Glutamatergic neuron (in vitro differentiated cells): ENCODE results near the gene RIPOR2. TPM values are rescaled to one million over a fixed set of nuclear protein-coding genes. Genes with fewer than 3 reads are reported as not detected.

Source experiments
- DNase-seq: peaks from one replicate; pipeline ENCODE4 v3.0.0; 2022
- H3K27ac Mint-ChIP-seq: one replicate; pipeline ENCODE4 v1.8.0; 2020; ENCODE audit warnings: mild to moderate bottlenecking, mixed read lengths, inconsistent platforms; ENCODE audit not compliant: unreplicated experiment
- H3K27me3 Mint-ChIP-seq: one replicate; pipeline ENCODE4 v1.8.0; 2020; ENCODE audit warnings: mild to moderate bottlenecking, moderate library complexity, mixed read lengths, inconsistent platforms; ENCODE audit not compliant: unreplicated experiment
- H3K36me3 Mint-ChIP-seq: one replicate; pipeline ENCODE4 v1.8.0; 2020; ENCODE audit warnings: mild to moderate bottlenecking, mixed read lengths, inconsistent platforms; ENCODE audit not compliant: unreplicated experiment
- H3K4me1 Mint-ChIP-seq: one replicate; pipeline ENCODE4 v1.8.0; 2020; ENCODE audit warnings: mild to moderate bottlenecking, low read depth, mixed read lengths, inconsistent platforms; ENCODE audit not compliant: unreplicated experiment
- H3K4me3 Mint-ChIP-seq: one replicate; pipeline ENCODE4 v1.8.0; 2020; ENCODE audit warnings: mild to moderate bottlenecking, mixed read lengths, inconsistent platforms; ENCODE audit not compliant: unreplicated experiment
- H3K9me3 Mint-ChIP-seq: one replicate; pipeline ENCODE4 v1.8.0; 2020; ENCODE audit warnings: mild to moderate bottlenecking, moderate library complexity, mixed read lengths, inconsistent platforms; ENCODE audit not compliant: unreplicated experiment
- total RNA-seq: library from RNA; stranded (reverse); fragmentation: NEBNext Ultra II Directional; extraction: Animal tissue kit (Norgen Biotek cat#: 25700); gene quantifications from one replicate; pipeline ENCODE4 v1.2.1, GENCODE V29; 2021; ENCODE audit not compliant: unreplicated experiment
- TF ChIP-seq, protein P1 (sequence below): fragments of 200-600 bp; sonication (generic); IDR thresholded peaks from one replicate; pipeline ENCODE4 v1.5.0; 2021; ENCODE audit not compliant: partially characterized antibody, unreplicated experiment

RIPOR2 gene
- total RNA-seq, 1 donor from 2014 or later: 82.2 TPM

DNA sequence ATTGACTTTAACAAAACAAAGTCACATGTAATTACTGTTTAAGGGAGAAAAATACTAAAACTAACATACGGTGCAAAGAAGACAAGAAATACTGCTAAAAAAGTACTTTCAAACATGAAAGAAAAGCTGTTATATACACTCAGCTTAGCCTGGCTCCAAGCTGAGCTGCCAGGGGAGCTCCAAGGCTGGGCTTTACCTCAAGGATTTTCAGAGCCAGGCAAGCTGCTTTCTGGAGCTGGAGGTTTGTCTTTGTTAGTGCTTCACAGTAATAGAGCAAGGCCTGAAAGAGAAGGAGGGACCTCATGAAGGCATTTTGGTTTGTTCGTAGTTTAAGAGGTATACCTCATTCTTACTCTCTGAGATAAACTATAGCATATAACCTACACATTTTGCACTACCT, 117.4 kb downstream of the RIPOR2 start:
- Mint-ChIP-seq H3K4me1 (no peaks in the 10 kb centered on the region), H3K4me3 (no peak overlapping the region), H3K27me3 (no peaks in the 10 kb centered on the region), H3K9me3 (no peaks in the 10 kb centered on the region), H3K36me3 (no peaks in the 10 kb centered on the region), H3K27ac (no peak overlapping the region)
- TF ChIP-seq, protein P1, sequence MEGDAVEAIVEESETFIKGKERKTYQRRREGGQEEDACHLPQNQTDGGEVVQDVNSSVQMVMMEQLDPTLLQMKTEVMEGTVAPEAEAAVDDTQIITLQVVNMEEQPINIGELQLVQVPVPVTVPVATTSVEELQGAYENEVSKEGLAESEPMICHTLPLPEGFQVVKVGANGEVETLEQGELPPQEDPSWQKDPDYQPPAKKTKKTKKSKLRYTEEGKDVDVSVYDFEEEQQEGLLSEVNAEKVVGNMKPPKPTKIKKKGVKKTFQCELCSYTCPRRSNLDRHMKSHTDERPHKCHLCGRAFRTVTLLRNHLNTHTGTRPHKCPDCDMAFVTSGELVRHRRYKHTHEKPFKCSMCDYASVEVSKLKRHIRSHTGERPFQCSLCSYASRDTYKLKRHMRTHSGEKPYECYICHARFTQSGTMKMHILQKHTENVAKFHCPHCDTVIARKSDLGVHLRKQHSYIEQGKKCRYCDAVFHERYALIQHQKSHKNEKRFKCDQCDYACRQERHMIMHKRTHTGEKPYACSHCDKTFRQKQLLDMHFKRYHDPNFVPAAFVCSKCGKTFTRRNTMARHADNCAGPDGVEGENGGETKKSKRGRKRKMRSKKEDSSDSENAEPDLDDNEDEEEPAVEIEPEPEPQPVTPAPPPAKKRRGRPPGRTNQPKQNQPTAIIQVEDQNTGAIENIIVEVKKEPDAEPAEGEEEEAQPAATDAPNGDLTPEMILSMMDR: no peak
- no peak for DNase-seq

DNA sequence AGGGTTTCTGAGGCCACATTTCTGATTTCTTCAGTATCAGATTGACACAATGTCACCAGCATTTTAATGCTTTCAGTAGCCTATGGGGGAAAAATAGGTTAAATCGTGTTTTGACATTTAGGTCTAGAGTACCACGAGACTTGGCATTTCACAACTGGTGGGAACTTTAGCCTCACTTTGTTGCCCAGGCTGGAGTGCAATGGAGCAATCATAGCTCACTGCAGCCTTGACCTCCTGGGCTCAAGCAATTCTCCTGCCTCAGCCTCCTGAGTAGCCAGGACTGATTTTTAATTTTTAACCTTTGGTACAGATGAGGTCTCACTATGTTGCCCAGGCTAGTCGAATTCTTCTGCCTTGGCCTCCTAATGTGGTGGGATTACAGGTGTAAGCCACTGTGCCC, 126.0 kb downstream of the RIPOR2 start:
- Mint-ChIP-seq H3K27ac (no peak overlapping the region), H3K4me1 (no peaks in the 10 kb centered on the region), H3K36me3 (no peaks in the 10 kb centered on the region), H3K27me3 (no peaks in the 10 kb centered on the region), H3K4me3 (no peak overlapping the region), H3K9me3 (no peaks in the 10 kb centered on the region)
- TF ChIP-seq, protein P1: no peak
- DNase-seq: no peak

DNA sequence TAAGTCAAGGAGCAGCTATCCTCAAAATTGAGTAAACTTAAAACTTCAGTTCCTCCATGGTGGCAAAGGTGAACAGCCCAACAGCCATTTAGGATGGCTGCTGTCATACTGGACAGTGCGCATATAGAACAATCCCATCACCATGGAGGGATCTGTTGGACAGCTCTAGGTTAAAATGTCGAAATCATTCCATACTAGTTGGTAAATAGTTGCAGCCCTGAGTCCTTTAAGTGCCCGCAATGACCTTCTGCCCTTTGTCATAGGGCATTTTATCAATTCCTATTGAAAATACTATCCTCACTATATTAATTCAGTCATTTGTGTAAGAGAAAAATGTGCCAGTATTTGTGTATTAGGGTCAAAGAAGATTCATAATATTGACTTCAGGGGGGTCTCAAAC, 128.2 kb downstream of the RIPOR2 start:
- Mint-ChIP-seq H3K27me3 (peaks cover 3% of the 10 kb centered on the region), H3K36me3 (no peaks in the 10 kb centered on the region), H3K27ac (no peak overlapping the region), H3K9me3 (no peaks in the 10 kb centered on the region), H3K4me3 (no peak overlapping the region), H3K4me1 (no peaks in the 10 kb centered on the region)
- no peak for DNase-seq
- TF ChIP-seq, protein P1: no peak

DNA sequence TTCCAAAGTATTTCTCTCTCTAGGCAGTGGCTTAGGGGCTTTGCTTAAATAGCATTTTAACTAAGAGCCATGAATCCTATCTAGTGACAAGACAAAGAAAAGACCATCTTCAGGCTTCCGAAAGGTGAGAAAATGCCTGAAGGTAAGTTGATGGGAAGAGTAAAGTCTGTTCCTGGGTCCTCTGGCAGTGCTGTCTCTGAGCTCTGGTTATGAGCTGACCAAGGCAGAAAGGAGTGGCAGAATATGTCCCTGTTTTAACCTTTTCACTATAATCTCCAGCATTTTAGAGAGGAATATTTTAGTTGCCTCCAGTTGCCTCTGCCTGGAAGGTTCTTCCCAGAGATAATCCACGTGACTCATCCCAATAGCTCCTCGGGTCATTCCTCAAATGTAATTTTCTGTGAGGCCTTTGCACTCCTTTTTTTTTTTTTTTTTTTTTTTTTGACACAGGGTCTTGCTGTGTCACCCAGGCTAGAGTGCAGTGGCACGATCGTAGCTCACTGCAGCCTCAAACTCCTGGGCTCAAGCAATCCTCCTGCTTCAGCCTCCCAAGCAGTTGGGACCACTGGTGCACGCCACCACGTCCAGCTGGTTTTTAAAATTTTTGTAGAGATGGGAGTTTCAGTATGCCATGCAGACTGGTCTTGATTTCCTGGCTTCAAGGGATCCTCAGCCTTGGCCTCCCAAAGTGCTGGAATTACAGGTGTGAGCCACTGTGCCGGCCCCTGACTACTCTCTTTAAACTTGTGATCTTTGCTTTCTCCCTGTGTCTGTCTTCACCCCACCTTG, 133.3 kb downstream of the RIPOR2 start:
- no peak overlapping the region for H3K4me3 Mint-ChIP-seq
- H3K36me3 Mint-ChIP-seq: no peaks in the 10 kb centered on the region
- H3K27ac Mint-ChIP-seq: no peak overlapping the region
- DNase-seq: no peak
- TF ChIP-seq, protein P1: no peak
- H3K27me3 Mint-ChIP-seq: peaks cover 3% of the 10 kb centered on the region
- H3K9me3 Mint-ChIP-seq: no peaks in the 10 kb centered on the region
- no peaks in the 10 kb centered on the region for H3K4me1 Mint-ChIP-seq

DNA sequence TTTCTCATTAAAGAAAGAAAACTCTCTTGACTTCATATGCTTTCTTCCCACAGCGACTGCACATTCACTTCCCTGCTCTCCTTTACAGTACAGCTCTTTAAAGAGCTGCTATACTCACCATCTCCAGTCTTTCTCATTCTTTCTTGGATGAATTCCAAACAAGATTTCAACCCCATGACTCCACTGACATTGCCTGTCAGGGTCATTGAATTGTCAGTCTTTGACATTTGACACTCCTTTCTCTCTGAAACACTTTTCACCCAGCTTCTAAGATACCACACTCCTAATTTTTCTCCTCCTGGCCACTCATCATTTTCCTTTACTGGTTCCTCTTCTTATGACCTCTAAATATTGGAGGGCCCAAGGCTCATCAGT, 136.2 kb downstream of the RIPOR2 start:
- TF ChIP-seq, protein P1: no peak
- no peaks in the 10 kb centered on the region for H3K36me3 Mint-ChIP-seq
- no peak for DNase-seq
- no peak overlapping the region for H3K27ac Mint-ChIP-seq
- H3K9me3 Mint-ChIP-seq: no peaks in the 10 kb centered on the region
- peaks cover 3% of the 10 kb centered on the region for H3K27me3 Mint-ChIP-seq
- no peak overlapping the region for H3K4me3 Mint-ChIP-seq
- no peaks in the 10 kb centered on the region for H3K4me1 Mint-ChIP-seq
